IMR-90 (cell line): ENCODE results near the gene PLA2G4C. TPM values are rescaled to one million over a fixed set of nuclear protein-coding genes. Genes with fewer than 3 reads are reported as not detected.

ENCODE experiments used
- ATAC-seq: fragments of 200-7000 bp; cut with Tn5 transposase; 2 replicates; pipeline ENCODE4 v1.9.1; 2020; ENCODE audit warnings: low read depth, mild to moderate bottlenecking, moderate library complexity
- BruUV-seq: library from RNA; stranded (reverse); fragments of 400-500 nt; replicated peaks from 2 replicates; lab custom pipeline; 2021; lab: Mats Ljungman, UMichigan
- CTCF ChIA-PET: fragments of 300-600 bp; formaldehyde crosslinking; extraction: SDS; loops from one replicate; lab custom pipeline; 2021; ENCODE audit warnings: antibody characterized with exemption; lab: Yijun Ruan, JAX
- POLR2A ChIA-PET: fragments of 300-600 bp; sonication (Branson Sonifier 250); formaldehyde crosslinking; loops from one replicate; lab custom pipeline; 2022; ENCODE audit warnings: antibody characterized with exemption; ENCODE audit not compliant: unreplicated experiment; lab: Charles Lee
- DNase-seq: peaks from one replicate; pipeline ENCODE4 v3.0.0; 2013
- H2AFZ ChIP-seq: replicated peaks from 2 replicates; pipeline ENCODE3; 2013; ENCODE audit warnings: low read length, mild to moderate bottlenecking; ENCODE audit not compliant: poor library complexity
- H2AK5ac ChIP-seq: 2 replicates; pipeline ENCODE4 v1.6.1; 2013; ENCODE audit warnings: low read depth, low read length, inconsistent platforms
- H2AK9ac ChIP-seq: replicated peaks from 2 replicates; pipeline ENCODE3; 2013; ENCODE audit warnings: mild to moderate bottlenecking, low read depth, low read length, moderate library complexity; ENCODE audit not compliant: poor library complexity
- H2BK120ac ChIP-seq: 2 replicates; pipeline ENCODE4 v1.6.1; 2013; ENCODE audit warnings: low read depth, low read length, inconsistent platforms
- H2BK15ac ChIP-seq: 3 replicates; pipeline ENCODE4 v1.6.1; 2013; ENCODE audit warnings: low read depth, low read length, inconsistent platforms
- H2BK20ac ChIP-seq: 2 replicates; pipeline ENCODE4 v1.6.1; 2013; ENCODE audit warnings: low read depth, mild to moderate bottlenecking, inconsistent platforms, low read length, moderate library complexity
- H2BK5ac ChIP-seq: 2 replicates; pipeline ENCODE4 v1.6.1; 2013; ENCODE audit warnings: mild to moderate bottlenecking, low read depth, low read length, inconsistent platforms; ENCODE audit not compliant: poor library complexity, severe bottlenecking
- H3K14ac ChIP-seq: replicated peaks from 2 replicates; pipeline ENCODE4 v1.6.1; 2013; ENCODE audit warnings: low read depth, low read length, inconsistent platforms
- H3K18ac ChIP-seq: 2 replicates; pipeline ENCODE4 v1.6.1; 2013; ENCODE audit warnings: low read depth, low read length, control low read depth
- H3K23ac ChIP-seq: 2 replicates; pipeline ENCODE4 v1.6.1; 2013; ENCODE audit warnings: low read depth, low read length, inconsistent platforms
- H3K27ac ChIP-seq: 2 replicates; pipeline ENCODE4 v1.5.1; 2013; ENCODE audit warnings: mild to moderate bottlenecking, control low read depth, low read length; ENCODE audit not compliant: insufficient read depth
- H3K27me3 ChIP-seq: 2 replicates; pipeline ENCODE4 v1.6.1; 2013; ENCODE audit warnings: low read length; ENCODE audit not compliant: control insufficient read depth, insufficient read depth
- H3K36me3 ChIP-seq: 2 replicates; pipeline ENCODE4 v1.6.1; 2013; ENCODE audit warnings: low read length, mixed read lengths; ENCODE audit not compliant: control insufficient read depth, insufficient read depth
- H3K4ac ChIP-seq: 2 replicates; pipeline ENCODE4 v1.6.1; 2013; ENCODE audit warnings: low read depth, low read length, inconsistent platforms
- H3K4me1 ChIP-seq: 2 replicates; pipeline ENCODE4 v1.6.1; 2013; ENCODE audit warnings: low read length, mixed read lengths; ENCODE audit not compliant: control insufficient read depth, insufficient read depth
- H3K4me2 ChIP-seq: 2 replicates; pipeline ENCODE4 v1.6.1; 2013; ENCODE audit warnings: low read depth, mild to moderate bottlenecking, control low read depth, low read length, moderate library complexity
- H3K4me3 ChIP-seq: 2 replicates; pipeline ENCODE4 v1.5.1; 2013; ENCODE audit warnings: low read depth, mild to moderate bottlenecking, control low read depth, low read length, moderate library complexity; ENCODE audit not compliant: insufficient read depth
- H3K56ac ChIP-seq: 2 replicates; pipeline ENCODE4 v1.6.1; 2013; ENCODE audit warnings: low read length, inconsistent platforms; ENCODE audit not compliant: insufficient read depth; ENCODE audit errors: extremely low read depth
- H3K79me1 ChIP-seq, 2 experiments: 2 replicates each; pipeline ENCODE4 v1.6.1; 2013; ENCODE audit warnings: low read length in 2 of 2, inconsistent platforms in 1 of 2, low read depth in 1 of 2
- H3K9ac ChIP-seq: 2 replicates; pipeline ENCODE4 v1.6.1; 2013; ENCODE audit warnings: low read depth, low read length, control low read depth
- H3K9me1 ChIP-seq: 2 replicates; pipeline ENCODE4 v1.6.1; 2013; ENCODE audit warnings: low read length, inconsistent platforms; ENCODE audit not compliant: insufficient read depth
- H3K9me3 ChIP-seq: 2 replicates; pipeline ENCODE4 v1.6.1; 2013; ENCODE audit warnings: low read length; ENCODE audit not compliant: control insufficient read depth, insufficient read depth
- H4K20me1 ChIP-seq: 2 replicates; pipeline ENCODE4 v1.6.1; 2013; ENCODE audit warnings: low read length, inconsistent platforms; ENCODE audit not compliant: insufficient read depth
- H4K5ac ChIP-seq: 2 replicates; pipeline ENCODE4 v1.6.1; 2013; ENCODE audit warnings: mild to moderate bottlenecking, low read depth, low read length, control low read depth
- H4K8ac ChIP-seq, 2 experiments: 2 replicates each; pipeline ENCODE4 v1.6.1; 2013; ENCODE audit warnings: low read depth in 2 of 2, low read length in 2 of 2, control low read depth in 1 of 2, inconsistent platforms in 1 of 2
- H4K91ac ChIP-seq: 2 replicates; pipeline ENCODE4 v1.6.1; 2013; ENCODE audit warnings: low read depth, low read length, inconsistent platforms; ENCODE audit not compliant: insufficient read depth
- CEBPB ChIP-seq: IDR thresholded peaks from 2 replicates; pipeline ENCODE4 v1.6.1; 2012; ENCODE audit warnings: low read depth, low read length, improper control_type of control experiment
- FOS ChIP-seq: fragments of 150-350 bp; IDR thresholded peaks from 2 replicates; pipeline ENCODE4 v1.6.1; 2016; ENCODE audit warnings: low read depth, low read length
- MAFK ChIP-seq: IDR thresholded peaks from 2 replicates; pipeline ENCODE4 v1.6.1; 2012; ENCODE audit warnings: low read depth, low read length, improper control_type of control experiment
- MAZ ChIP-seq: IDR thresholded peaks from 2 replicates; pipeline ENCODE4 v1.6.1; 2012; ENCODE audit warnings: low read depth, mild to moderate bottlenecking, low read length, improper control_type of control experiment, moderate library complexity, borderline replicate concordance
- POLR2A ChIP-seq: IDR thresholded peaks from 2 replicates; pipeline ENCODE4 v1.6.1; 2012; ENCODE audit warnings: mild to moderate bottlenecking, low read depth, low read length
- RAD21 ChIP-seq: IDR thresholded peaks from 2 replicates; pipeline ENCODE4 v1.6.1; 2012; ENCODE audit warnings: low read length, improper control_type of control experiment
- WGBS, 2 experiments: methylation state at CpG; one replicate each; pipeline versions ENCODE4 v1.1.5 to v1.1.7; 2013; ENCODE audit warnings: missing lambda C conversion rate in 2 of 2; ENCODE audit not compliant: insufficient read length in 1 of 2; ENCODE audit errors: extremely low coverage in 2 of 2; 5-methylcytosine and 5-hydroxymethylcytosine counted together
- dilution Hi-C: fragments of 300-500 bp; cut with HindIII; formaldehyde crosslinking; loops from one replicate; pipeline ENCODE4 v1.14.3; 2018; ENCODE audit warnings: low sequenced_read_pairs; ENCODE audit not compliant: unreplicated experiment
- in situ Hi-C: fragments of 300-500 bp; cut with MboI; formaldehyde crosslinking; loops from 3 replicates; pipeline ENCODE4 v1.14.3; 2019; ENCODE audit warnings: low sequenced_read_pairs, inconsistent platforms, mixed read lengths
- intact Hi-C: fragments of 100-400 bp; cut with micrococcal nuclease; formaldehyde crosslinking; loops from 2 replicates; pipeline ENCODE4 v1.10.0; 2022
- polyA plus RNA-seq, 3 experiments: library from polyadenylated mRNA; depleted of rRNA; stranded (reverse); fragments of >200 nt; gene quantifications; 2 replicates each; pipeline ENCODE4 v1.2.3, GENCODE V29; 2012; ENCODE audit warnings: low replicate concordance in 1 of 3
- total RNA-seq: library from RNA; depleted of rRNA; stranded (reverse); fragments of >200 nt; gene quantifications from 2 replicates; pipeline ENCODE4 v1.2.3, GENCODE V29; 2012
- TF ChIP-seq, protein P1 (sequence below): conservative IDR thresholded peaks from 2 replicates; pipeline ENCODE4 v1.5.1; 2012; ENCODE audit warnings: mild to moderate bottlenecking, low read depth, low read length, improper control_type of control experiment
- TF ChIP-seq, protein P2 (sequence below): fragments of 150-350 bp; IDR thresholded peaks from 2 replicates; pipeline ENCODE4 v1.6.1; 2016; ENCODE audit warnings: low read depth, mild to moderate bottlenecking, low read length, moderate library complexity, borderline replicate concordance
- TF ChIP-seq, protein P3 (sequence below): fragments of 150-350 bp; IDR thresholded peaks from 2 replicates; pipeline ENCODE4 v1.6.1; 2017; ENCODE audit warnings: mild to moderate bottlenecking, antibody characterized with exemption, low read length, low read depth

The PLA2G4C gene
- total and polyA plus RNA-seq, 2 of the 4 experiments (the other 2 are of a cell fraction): 4.3 to 5.7 TPM

DNA sequence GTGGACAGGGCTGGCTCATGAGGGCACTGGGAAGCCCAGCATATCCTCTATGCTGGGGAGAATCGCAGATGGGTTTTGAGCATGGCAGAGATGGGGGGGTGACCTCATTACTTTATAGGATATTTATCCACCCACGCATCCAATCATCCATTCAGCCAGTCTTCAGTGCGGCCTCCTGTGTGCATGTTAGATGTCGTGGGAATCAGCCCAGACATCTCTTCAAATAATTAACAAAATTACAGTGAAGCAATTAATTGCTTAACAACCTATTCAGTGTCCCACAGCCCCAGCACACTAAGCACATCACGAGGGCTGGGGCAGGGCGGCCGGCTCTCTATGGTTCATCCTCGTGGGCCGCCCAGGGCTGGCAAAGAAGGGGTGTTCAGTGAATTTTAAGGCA lies 38.0 kb upstream of the PLA2G4C start:
- H2BK5ac ChIP-seq: no peak overlapping the region
- in situ Hi-C loops: no loop called here
- WGBS, 2 experiments: 100% methylated on average over 3 of the region's 9 CpGs; no CpG with 5 or more reads in 1 of the 2 experiments
- H2AK9ac ChIP-seq: no peak overlapping the region
- H3K23ac ChIP-seq: no peak overlapping the region
- no peak overlapping the region for H2BK120ac ChIP-seq
- TF ChIP-seq, protein P1, sequence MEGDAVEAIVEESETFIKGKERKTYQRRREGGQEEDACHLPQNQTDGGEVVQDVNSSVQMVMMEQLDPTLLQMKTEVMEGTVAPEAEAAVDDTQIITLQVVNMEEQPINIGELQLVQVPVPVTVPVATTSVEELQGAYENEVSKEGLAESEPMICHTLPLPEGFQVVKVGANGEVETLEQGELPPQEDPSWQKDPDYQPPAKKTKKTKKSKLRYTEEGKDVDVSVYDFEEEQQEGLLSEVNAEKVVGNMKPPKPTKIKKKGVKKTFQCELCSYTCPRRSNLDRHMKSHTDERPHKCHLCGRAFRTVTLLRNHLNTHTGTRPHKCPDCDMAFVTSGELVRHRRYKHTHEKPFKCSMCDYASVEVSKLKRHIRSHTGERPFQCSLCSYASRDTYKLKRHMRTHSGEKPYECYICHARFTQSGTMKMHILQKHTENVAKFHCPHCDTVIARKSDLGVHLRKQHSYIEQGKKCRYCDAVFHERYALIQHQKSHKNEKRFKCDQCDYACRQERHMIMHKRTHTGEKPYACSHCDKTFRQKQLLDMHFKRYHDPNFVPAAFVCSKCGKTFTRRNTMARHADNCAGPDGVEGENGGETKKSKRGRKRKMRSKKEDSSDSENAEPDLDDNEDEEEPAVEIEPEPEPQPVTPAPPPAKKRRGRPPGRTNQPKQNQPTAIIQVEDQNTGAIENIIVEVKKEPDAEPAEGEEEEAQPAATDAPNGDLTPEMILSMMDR: no peak
- no peak for TF ChIP-seq FOS
- no peak for TF ChIP-seq POLR2A
- TF ChIP-seq CEBPB: no peak
- TF ChIP-seq MAFK: no peak
- TF ChIP-seq RAD21: no peak
- TF ChIP-seq, protein P2, sequence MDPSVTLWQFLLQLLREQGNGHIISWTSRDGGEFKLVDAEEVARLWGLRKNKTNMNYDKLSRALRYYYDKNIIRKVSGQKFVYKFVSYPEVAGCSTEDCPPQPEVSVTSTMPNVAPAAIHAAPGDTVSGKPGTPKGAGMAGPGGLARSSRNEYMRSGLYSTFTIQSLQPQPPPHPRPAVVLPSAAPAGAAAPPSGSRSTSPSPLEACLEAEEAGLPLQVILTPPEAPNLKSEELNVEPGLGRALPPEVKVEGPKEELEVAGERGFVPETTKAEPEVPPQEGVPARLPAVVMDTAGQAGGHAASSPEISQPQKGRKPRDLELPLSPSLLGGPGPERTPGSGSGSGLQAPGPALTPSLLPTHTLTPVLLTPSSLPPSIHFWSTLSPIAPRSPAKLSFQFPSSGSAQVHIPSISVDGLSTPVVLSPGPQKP: no peak
- no peak for TF ChIP-seq MAZ
- TF ChIP-seq, protein P3, sequence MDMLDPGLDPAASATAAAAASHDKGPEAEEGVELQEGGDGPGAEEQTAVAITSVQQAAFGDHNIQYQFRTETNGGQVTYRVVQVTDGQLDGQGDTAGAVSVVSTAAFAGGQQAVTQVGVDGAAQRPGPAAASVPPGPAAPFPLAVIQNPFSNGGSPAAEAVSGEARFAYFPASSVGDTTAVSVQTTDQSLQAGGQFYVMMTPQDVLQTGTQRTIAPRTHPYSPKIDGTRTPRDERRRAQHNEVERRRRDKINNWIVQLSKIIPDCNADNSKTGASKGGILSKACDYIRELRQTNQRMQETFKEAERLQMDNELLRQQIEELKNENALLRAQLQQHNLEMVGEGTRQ: no peak
- H2AK5ac ChIP-seq: no peak overlapping the region
- no peak overlapping the region for H3K18ac ChIP-seq
- H3K4ac ChIP-seq: no peak overlapping the region
- H4K91ac ChIP-seq: no peak overlapping the region
- no peaks in the 10 kb centered on the region for H3K9me3 ChIP-seq
- no peak overlapping the region for H3K56ac ChIP-seq
- no peak overlapping the region for H3K9ac ChIP-seq
- DNase-seq (no peak), ATAC-seq (no peak)
- BruUV-seq: no TSS peak
- H2BK20ac ChIP-seq: no peak overlapping the region
- no peak overlapping the region for H4K5ac ChIP-seq
- dilution Hi-C loops: no loop called here
- H3K4me1 ChIP-seq: no peaks in the 10 kb centered on the region
- POLR2A ChIA-PET: no interaction called here
- no peaks in the 10 kb centered on the region for H3K79me1 ChIP-seq
- no peak overlapping the region for H3K27ac ChIP-seq
- no peak overlapping the region for H2BK15ac ChIP-seq
- H3K14ac ChIP-seq: no peak overlapping the region
- H3K4me2 ChIP-seq: no peak overlapping the region
- CTCF ChIA-PET: no interaction called here
- no peaks in the 10 kb centered on the region for H3K9me1 ChIP-seq
- no peak overlapping the region for H4K8ac ChIP-seq
- H4K20me1 ChIP-seq: no peaks in the 10 kb centered on the region
- no peak overlapping the region for H3K4me3 ChIP-seq
- H2AFZ ChIP-seq: no peak overlapping the region
- peaks cover 5% of the 10 kb centered on the region; the same call in 1 of the 2 replicates for H3K36me3 ChIP-seq
- intact Hi-C loops: no loop called here
- H3K27me3 ChIP-seq: no peaks in the 10 kb centered on the region
